Measurements from ENCODE around the gene PPP1R16B.

The PPP1R16B gene

DNA sequence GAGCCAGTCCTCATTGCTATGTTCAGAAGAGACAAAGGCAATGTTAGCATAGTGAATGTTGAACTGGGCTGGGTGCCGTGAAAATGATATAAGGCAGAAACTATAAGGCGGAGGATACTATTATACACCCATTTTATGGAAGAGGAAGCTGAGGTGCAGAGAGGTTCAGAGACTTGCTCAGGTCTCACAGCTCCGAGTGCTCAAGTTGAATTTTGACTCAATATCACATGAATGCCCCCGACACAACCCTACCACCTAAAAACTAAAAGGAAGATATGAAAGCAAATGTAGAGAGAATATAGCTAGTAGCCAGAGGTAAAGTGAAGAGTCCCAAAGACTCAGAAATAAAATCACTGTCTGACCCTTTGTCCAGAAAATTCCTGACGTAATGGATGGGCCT is 56.7 kb downstream of the PPP1R16B start:
- H3K4me3 ChIP-seq (ENCODE audit: low read depth, low read length), result no peak overlapping the region
- no peaks in the 10 kb centered on the region for H3K9me3 ChIP-seq (ENCODE audit: control insufficient read depth, insufficient read depth, low read depth, low read length)
- ChIA-PET CTCF (interaction anchor here (0.6 to 0.7 kb wide), 2 partner anchors 102 to 140 kb away, joined by 3 to 8 read pairs; no protein-coding TSS in a partner anchor), POLR2A (no interaction called here)
- H3K27ac ChIP-seq (ENCODE audit: extremely low read depth, low read depth, low read length), result no peak overlapping the region
- H3K36me3 ChIP-seq (ENCODE audit: control insufficient read depth in 2 of 2, insufficient read depth in 1 of 2, low read length in 2 of 2), result no peaks in the 10 kb centered on the region
- TF ChIP-seq ZNF830 (tag by site-specific recombination; IDR thresholded peaks at IDR 0.05; ENCODE audit: low read depth) (no peak), ZNF544 (tag by site-specific recombination; IDR thresholded peaks at IDR 0.05) (no peak), KLF9 (tag by site-specific recombination; IDR thresholded peaks at IDR 0.05; ENCODE audit: low read depth) (no peak), ZNF354C (tag by site-specific recombination; IDR thresholded peaks at IDR 0.05; ENCODE audit: borderline replicate concordance, low read depth) (no peak)
- TF ChIP-seq, protein P1, sequence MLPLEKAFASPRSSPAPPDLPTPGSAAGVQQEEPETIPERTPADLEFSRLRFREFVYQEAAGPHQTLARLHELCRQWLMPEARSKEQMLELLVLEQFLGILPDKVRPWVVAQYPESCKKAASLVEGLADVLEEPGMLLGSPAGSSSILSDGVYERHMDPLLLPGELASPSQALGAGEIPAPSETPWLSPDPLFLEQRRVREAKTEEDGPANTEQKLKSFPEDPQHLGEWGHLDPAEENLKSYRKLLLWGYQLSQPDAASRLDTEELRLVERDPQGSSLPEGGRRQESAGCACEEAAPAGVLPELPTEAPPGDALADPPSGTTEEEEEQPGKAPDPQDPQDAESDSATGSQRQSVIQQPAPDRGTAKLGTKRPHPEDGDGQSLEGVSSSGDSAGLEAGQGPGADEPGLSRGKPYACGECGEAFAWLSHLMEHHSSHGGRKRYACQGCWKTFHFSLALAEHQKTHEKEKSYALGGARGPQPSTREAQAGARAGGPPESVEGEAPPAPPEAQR (tag by site-specific recombination; IDR thresholded peaks at IDR 0.05), result no peak
- H3K4me1 ChIP-seq (ENCODE audit: control insufficient read depth, insufficient read depth, low read length), result no peaks in the 10 kb centered on the region

DNA sequence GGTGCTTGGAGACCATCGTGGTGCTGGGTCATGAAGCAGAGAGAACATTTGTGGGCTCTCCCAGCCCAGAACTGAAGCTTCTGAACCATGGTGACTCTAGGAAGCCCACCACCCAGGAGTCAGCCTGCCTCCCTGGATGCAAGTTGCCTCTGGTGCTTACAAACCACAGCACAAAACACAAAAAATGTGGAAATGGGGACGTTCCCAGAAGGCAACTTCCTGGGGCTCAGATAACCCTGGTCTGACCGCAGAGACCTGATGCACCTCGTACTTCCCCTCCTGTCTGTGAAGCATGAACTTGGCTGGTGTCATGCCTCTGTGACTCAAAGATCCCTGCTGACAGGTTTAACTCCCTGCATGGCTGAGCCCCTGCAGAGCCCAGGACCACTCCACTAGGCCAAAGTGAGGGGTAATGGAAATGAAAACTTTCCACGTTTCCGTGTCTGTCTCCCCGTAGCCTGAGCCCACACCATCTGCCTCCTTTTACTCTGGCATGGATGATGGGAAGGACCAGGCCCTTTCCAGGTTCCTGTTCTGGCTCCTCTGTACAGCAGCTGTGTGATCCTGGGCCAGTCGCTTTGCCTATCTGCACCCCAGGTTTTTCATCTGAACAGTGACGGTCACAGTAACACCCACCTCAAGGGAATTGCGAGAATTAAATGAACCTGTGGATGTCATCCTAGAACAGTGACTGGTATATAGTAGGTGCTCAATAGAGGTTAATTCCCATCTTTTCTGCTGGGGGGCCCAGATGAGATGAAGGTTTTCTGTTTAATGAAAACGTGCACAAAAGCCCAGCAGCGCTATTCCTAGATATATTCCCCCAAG is 57.7 kb downstream of the PPP1R16B start:
- TF ChIP-seq ZIC2 (tag by site-specific recombination; IDR thresholded peaks at IDR 0.05) (peak; percentile 28; the same call in 1 of the 2 replicates), KLF7 (tag by site-specific recombination; IDR thresholded peaks at IDR 0.05; ENCODE audit: borderline replicate concordance) (no peak)
- ChIA-PET CTCF (interaction anchor here (0.6 to 0.7 kb wide), 2 partner anchors 103 to 141 kb away, joined by 3 to 8 read pairs; no protein-coding TSS in a partner anchor), POLR2A (no interaction called here)
- H3K4me1 ChIP-seq (ENCODE audit: control insufficient read depth, insufficient read depth, low read length), result no peaks in the 10 kb centered on the region
- no peaks in the 10 kb centered on the region for H3K36me3 ChIP-seq (ENCODE audit: control insufficient read depth in 2 of 2, insufficient read depth in 1 of 2, low read length in 2 of 2)
- no peaks in the 10 kb centered on the region for H3K9me3 ChIP-seq (ENCODE audit: control insufficient read depth, insufficient read depth, low read depth, low read length)
- no peak overlapping the region for H3K27ac ChIP-seq (ENCODE audit: extremely low read depth, low read depth, low read length)
- H3K4me3 ChIP-seq (ENCODE audit: low read depth, low read length), result no peak overlapping the region

- H3K27ac ChIP-seq (ENCODE audit: extremely low read depth, low read depth, low read length), result no peak overlapping the region
- CTCF ChIA-PET, result no interaction called here
- H3K4me1 ChIP-seq (ENCODE audit: control insufficient read depth, insufficient read depth, low read length), result no peaks in the 10 kb centered on the region
These were observed 59.2 kb downstream of the PPP1R16B start for GRCh38 chr20:38864662-38865061.

GRCh38 chr20:38866265-38867061 is 61.0 kb downstream of the PPP1R16B start:
- ChIA-PET CTCF (interaction anchor here (0.7 to 1.3 kb wide), 2 partner anchors 181 to 246 kb away, joined by 3 read pairs; no protein-coding TSS in a partner anchor), POLR2A (no interaction called here)
- H3K4me1 ChIP-seq (ENCODE audit: control insufficient read depth, insufficient read depth, low read length), result no peaks in the 10 kb centered on the region
- H3K27ac ChIP-seq (ENCODE audit: extremely low read depth, low read depth, low read length), result no peak overlapping the region
- no peak overlapping the region for H3K4me3 ChIP-seq (ENCODE audit: low read depth, low read length)
- H3K9me3 ChIP-seq (ENCODE audit: control insufficient read depth, insufficient read depth, low read depth, low read length), result no peaks in the 10 kb centered on the region
- no peaks in the 10 kb centered on the region for H3K36me3 ChIP-seq (ENCODE audit: control insufficient read depth in 2 of 2, insufficient read depth in 1 of 2, low read length in 2 of 2)
- TF ChIP-seq HIC1 (tag by site-specific recombination; IDR thresholded peaks at IDR 0.05), result no peak
- no peak for TF ChIP-seq ZIC2 (tag by site-specific recombination; IDR thresholded peaks at IDR 0.05)
- TF ChIP-seq ZNF707 (tag by site-specific recombination; IDR thresholded peaks at IDR 0.05), result no peak
- no peak for TF ChIP-seq ZNF354C (tag by site-specific recombination; IDR thresholded peaks at IDR 0.05; ENCODE audit: borderline replicate concordance, low read depth)
- TF ChIP-seq, protein P2, sequence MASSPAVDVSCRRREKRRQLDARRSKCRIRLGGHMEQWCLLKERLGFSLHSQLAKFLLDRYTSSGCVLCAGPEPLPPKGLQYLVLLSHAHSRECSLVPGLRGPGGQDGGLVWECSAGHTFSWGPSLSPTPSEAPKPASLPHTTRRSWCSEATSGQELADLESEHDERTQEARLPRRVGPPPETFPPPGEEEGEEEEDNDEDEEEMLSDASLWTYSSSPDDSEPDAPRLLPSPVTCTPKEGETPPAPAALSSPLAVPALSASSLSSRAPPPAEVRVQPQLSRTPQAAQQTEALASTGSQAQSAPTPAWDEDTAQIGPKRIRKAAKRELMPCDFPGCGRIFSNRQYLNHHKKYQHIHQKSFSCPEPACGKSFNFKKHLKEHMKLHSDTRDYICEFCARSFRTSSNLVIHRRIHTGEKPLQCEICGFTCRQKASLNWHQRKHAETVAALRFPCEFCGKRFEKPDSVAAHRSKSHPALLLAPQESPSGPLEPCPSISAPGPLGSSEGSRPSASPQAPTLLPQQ (tag by site-specific recombination; IDR thresholded peaks at IDR 0.05), result no peak
- no peak for TF ChIP-seq ZNF571 (tag by site-specific recombination; IDR thresholded peaks at IDR 0.05)
- no peak for TF ChIP-seq ZNF37A (tag by site-specific recombination; IDR thresholded peaks at IDR 0.05)
- TF ChIP-seq, protein P3, sequence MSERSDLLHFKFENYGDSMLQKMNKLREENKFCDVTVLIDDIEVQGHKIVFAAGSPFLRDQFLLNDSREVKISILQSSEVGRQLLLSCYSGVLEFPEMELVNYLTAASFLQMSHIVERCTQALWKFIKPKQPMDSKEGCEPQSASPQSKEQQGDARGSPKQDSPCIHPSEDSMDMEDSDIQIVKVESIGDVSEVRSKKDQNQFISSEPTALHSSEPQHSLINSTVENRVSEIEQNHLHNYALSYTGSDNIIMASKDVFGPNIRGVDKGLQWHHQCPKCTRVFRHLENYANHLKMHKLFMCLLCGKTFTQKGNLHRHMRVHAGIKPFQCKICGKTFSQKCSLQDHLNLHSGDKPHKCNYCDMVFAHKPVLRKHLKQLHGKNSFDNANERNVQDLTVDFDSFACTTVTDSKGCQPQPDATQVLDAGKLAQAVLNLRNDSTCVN (tag by site-specific recombination; optimal IDR thresholded peaks at IDR 0.05), result no peak
- no peak for TF ChIP-seq YY2 (tag by site-specific recombination; IDR thresholded peaks at IDR 0.05)

More at GRCh38 chr20:38864662-38865061, 59.2 kb downstream of the PPP1R16B start:
- POLR2A ChIA-PET, result no interaction called here
- H3K9me3 ChIP-seq (ENCODE audit: control insufficient read depth, insufficient read depth, low read depth, low read length), result no peaks in the 10 kb centered on the region
- no peaks in the 10 kb centered on the region for H3K36me3 ChIP-seq (ENCODE audit: control insufficient read depth in 2 of 2, insufficient read depth in 1 of 2, low read length in 2 of 2)
- no peak for TF ChIP-seq SALL2 (tag by site-specific recombination; IDR thresholded peaks at IDR 0.05; ENCODE audit: borderline replicate concordance)
- no peak for TF ChIP-seq ZSCAN16 (tag by site-specific recombination; IDR thresholded peaks at IDR 0.05)
- no peak for TF ChIP-seq ZNF311 (tag by site-specific recombination; IDR thresholded peaks at IDR 0.05; ENCODE audit: borderline replicate concordance)
- no peak for TF ChIP-seq ZNF138 (tag by site-specific recombination; IDR thresholded peaks at IDR 0.05; ENCODE audit: borderline replicate concordance)
- TF ChIP-seq ZFHX2 (tag by site-specific recombination; conservative IDR thresholded peaks at IDR 0.05), result no peak
- no peak for TF ChIP-seq ZNF239 (tag by site-specific recombination; IDR thresholded peaks at IDR 0.05)
- TF ChIP-seq RBAK (tag by site-specific recombination; IDR thresholded peaks at IDR 0.05), result no peak
- TF ChIP-seq ZNF266 (tag by site-specific recombination; IDR thresholded peaks at IDR 0.05; ENCODE audit: low read depth), result no peak
- no peak for TF ChIP-seq ZNF350 (tag by site-specific recombination; IDR thresholded peaks at IDR 0.05)
- no peak for TF ChIP-seq ZNF514 (tag by site-specific recombination; IDR thresholded peaks at IDR 0.05)
- no peak for TF ChIP-seq ZNF354C (tag by site-specific recombination; IDR thresholded peaks at IDR 0.05; ENCODE audit: borderline replicate concordance, low read depth)
- no peak for TF ChIP-seq YY2 (tag by site-specific recombination; IDR thresholded peaks at IDR 0.05)
- TF ChIP-seq ZNF658 (tag by site-specific recombination; IDR thresholded peaks at IDR 0.05), result no peak
- H3K4me3 ChIP-seq (ENCODE audit: low read depth, low read length), result no peak overlapping the region
